NCI-H1417 treated with DMSO at 0.1 percent for 48 hours (cell line): Measurements from ENCODE around the gene RAB7B.
A peak's percentile ranks its signal among the peaks of the same experiment; 100 is the strongest.
"Not testable (repeated sequence)": the region's sequence is repeated elsewhere in the genome, so short reads cannot be mapped to it uniquely, and the experiment has no call there.

Source experiments
- DNase-seq: peaks from one replicate; lab custom pipeline; 2025; lab: John Stamatoyannopoulos, UW

Gene RAB7B

GRCh38 chr1:206002871-206003801 lies at the start of gene RAB7B:
Gene RAB7B, minus strand, starts transcription at chr1:206003395. Its CDS starts 9,260 bp downstream, at chr1:205994135.
- DNase-seq, result no peak

- not testable (repeated sequence) for DNase-seq
Observed at GRCh38 chr1:206052231-206052865, 49.2 kb upstream of the RAB7B start.

GRCh38 chr1:206050655-206051235 lies 47.5 kb upstream of the RAB7B start:
- no peak for DNase-seq

GRCh38 chr1:206049919-206050600 lies 46.9 kb upstream of the RAB7B start:
- DNase-seq, result no peak

GRCh38 chr1:206049293-206049692 lies 46.1 kb upstream of the RAB7B start:
- DNase-seq, result no peak

GRCh38 chr1:206048582-206048981 lies 45.4 kb upstream of the RAB7B start:
- no peak for DNase-seq

GRCh38 chr1:206047271-206047670 lies 44.1 kb upstream of the RAB7B start:
- DNase-seq, result no peak

GRCh38 chr1:206041640-206042039 lies 38.4 kb upstream of the RAB7B start:
- DNase-seq, result no peak

GRCh38 chr1:206040328-206040727 lies 37.1 kb upstream of the RAB7B start:
- no peak for DNase-seq

GRCh38 chr1:206039046-206039973 lies 36.1 kb upstream of the RAB7B start:
- no peak for DNase-seq

GRCh38 chr1:206037581-206037980 lies 34.4 kb upstream of the RAB7B start:
- no peak for DNase-seq

GRCh38 chr1:206036663-206037455 lies 33.7 kb upstream of the RAB7B start:
- DNase-seq, result no peak

- no peak for DNase-seq
Observed at GRCh38 chr1:206035027-206035426, 31.8 kb upstream of the RAB7B start.

- no peak for DNase-seq
Observed at GRCh38 chr1:206032380-206033140, 29.4 kb upstream of the RAB7B start.

- peak; percentile 32 for DNase-seq
Observed at GRCh38 chr1:206030714-206031113, 27.5 kb upstream of the RAB7B start.

GRCh38 chr1:206030191-206030590 lies 27.0 kb upstream of the RAB7B start:
- DNase-seq, result no peak

GRCh38 chr1:206029484-206029883 lies 26.3 kb upstream of the RAB7B start:
- DNase-seq, result no peak

GRCh38 chr1:206025283-206025820 lies 22.2 kb upstream of the RAB7B start:
- DNase-seq, result no peak

- DNase-seq, result no peak
Observed at GRCh38 chr1:206023695-206024094, 20.5 kb upstream of the RAB7B start, which contains the start of gene CTSE. Gene CTSE, minus strand, starts transcription at chr1:206023895. Its CDS starts 104 bp downstream, at chr1:206023791.
